ENCODE data around the gene OSBPL7.

Gene OSBPL7

DNA sequence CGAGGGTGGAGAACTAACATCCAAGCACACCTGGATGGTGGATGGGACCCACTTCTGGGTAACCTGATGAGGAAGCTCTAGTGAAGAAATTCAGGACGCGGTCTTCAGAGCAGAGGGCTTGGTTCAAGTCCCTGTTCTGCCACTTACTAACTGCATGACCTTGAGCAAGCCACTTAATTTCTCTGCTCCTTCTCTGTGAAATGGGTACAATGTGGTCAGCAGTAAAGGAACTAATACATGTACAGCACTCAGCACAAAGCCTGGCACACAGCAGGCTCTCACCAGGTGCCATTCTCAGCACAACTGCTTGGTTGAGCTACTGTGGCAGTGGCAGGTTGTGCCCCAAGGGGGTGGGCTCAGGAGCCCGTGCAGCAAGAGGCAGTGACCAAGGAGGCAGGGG is 1.9 kb upstream of the OSBPL7 start:
- DNase-seq (ENCODE audit: low read depth in 2 of 2), result no peak

DNA sequence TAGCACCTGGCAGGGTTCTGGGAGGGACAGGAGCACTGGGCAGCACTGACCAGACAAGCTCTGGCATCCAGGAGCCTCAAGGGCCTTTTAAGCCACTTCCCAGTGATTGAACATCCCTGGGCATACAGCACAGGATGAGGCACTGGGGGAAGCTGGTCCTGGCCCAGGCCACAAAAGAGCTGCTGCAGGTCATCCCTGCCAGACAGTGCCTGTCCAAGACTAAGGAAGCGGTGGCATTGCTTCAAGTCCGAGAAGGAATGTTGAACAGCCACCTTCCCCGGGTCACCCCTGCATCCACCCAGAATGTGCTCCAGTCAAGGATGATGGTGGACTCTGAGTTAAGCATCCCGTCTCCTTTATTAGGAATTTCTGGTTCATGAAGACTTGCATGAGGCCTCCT is 1.2 kb upstream of the OSBPL7 start:
- no peak for DNase-seq (ENCODE audit: low read depth in 2 of 2)

- no peak for DNase-seq (ENCODE audit: low read depth in 2 of 2)
These were observed 567 bp downstream of the OSBPL7 start for GRCh38 chr17:47821031-47821423.

- no peak for DNase-seq (ENCODE audit: low read depth in 2 of 2)
These were observed 1.4 kb downstream of the OSBPL7 start for GRCh38 chr17:47820033-47820789.

DNA sequence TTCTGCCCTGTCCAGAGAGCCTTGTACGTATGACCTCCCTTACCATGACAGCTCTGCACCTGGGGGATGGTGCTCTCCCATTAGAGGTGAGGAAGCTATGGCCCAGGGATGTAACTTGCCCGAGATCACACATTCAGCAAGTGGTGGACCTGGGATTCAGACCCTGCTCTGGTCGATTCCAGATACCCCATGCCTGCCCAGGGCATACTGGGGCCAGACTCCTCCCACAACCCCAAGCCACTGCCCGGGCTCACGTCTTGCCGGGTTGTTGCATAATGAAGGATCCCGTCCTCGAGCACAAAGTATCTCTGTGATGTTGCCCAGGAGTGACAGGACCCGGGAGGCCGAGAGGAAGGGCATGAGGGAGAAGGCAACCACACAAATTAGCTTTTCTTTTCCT is 2.1 kb downstream of the OSBPL7 start:
- no peak for DNase-seq (ENCODE audit: low read depth in 2 of 2)

- no peak for DNase-seq (ENCODE audit: low read depth in 2 of 2)
These were observed 3.4 kb downstream of the OSBPL7 start for GRCh38 chr17:47818002-47818695.

DNA sequence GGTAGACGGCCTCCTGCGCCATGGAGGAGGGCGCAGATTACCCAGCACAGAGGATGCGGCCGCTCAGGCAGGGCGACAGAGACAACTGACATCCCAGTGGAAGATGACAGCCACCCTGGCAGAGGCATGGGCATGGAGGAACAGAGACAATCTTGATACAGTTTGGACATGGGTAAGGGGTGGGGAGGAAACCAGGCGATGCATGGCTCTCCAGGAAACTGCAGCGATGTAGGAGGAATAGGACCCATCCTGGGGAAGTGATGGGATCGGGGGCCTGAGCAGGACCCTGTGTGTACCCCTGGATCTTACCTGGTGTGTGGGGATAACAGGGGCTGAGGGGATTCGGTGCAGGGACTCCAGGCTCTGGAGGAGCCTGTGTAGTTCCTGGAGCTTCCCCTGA is 4.6 kb downstream of the OSBPL7 start:
- no peak for DNase-seq (ENCODE audit: low read depth in 2 of 2)

DNA sequence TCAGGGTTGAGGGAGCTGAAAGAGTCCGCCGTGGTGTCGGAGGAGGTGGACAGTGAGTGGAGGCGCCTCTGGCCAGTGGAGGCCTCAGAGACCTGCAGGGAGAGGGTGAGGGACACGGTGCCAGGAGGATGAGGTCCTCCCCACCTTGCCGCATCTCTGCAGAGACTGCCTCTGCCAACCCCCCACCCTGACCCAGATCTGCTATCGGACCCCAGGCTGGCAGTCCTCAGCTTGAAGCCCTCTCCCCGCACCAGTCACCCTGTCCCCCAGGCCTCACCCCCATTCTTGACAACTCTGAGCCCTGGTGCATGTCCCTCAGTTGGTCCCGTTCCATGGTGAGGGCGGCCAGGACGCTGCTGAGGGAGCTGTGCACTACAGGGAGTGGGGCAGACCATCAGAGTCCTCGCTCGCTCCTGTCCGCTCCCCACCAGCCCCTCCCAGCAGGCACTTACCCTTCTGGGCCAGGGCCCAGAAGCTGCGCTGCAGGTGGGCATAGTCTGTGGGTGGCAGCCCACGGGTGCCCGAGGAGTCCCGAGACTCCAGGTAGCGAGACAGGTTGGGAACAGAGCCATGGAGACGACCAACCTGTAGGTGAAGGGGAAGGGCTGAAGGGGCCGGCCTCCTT is 5.4 kb downstream of the OSBPL7 start:
- no peak for DNase-seq (ENCODE audit: low read depth in 2 of 2)

- no peak for DNase-seq (ENCODE audit: low read depth in 2 of 2)
These were observed 6.3 kb downstream of the OSBPL7 start for GRCh38 chr17:47815106-47815918.

DNA sequence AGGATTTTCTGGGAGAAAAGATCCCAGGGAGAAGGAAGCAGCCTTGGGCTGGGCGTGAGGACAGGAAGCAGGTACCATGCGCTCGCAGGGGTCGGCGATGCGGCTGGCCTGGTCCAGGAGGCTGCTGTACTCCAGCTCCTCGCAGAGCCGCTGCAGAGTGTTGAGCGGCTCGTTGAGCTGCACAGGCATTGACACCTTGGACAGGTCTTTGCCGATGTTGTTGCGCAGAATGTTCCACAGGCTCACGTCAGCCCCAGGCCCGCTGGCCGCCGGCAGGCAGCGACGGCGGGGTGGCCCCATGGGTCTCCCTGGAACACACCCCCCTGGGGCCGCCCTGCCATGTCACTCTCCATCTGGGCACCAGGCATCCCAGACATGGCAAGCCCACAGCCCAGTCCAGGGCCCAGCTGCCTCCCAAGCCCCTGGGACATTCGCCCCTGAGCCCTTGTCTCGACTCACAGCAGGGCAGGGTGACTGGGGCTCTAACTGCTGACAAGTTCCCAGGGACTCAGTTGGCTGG is 8.0 kb downstream of the OSBPL7 start:
- no peak for DNase-seq (ENCODE audit: low read depth in 2 of 2)

DNA sequence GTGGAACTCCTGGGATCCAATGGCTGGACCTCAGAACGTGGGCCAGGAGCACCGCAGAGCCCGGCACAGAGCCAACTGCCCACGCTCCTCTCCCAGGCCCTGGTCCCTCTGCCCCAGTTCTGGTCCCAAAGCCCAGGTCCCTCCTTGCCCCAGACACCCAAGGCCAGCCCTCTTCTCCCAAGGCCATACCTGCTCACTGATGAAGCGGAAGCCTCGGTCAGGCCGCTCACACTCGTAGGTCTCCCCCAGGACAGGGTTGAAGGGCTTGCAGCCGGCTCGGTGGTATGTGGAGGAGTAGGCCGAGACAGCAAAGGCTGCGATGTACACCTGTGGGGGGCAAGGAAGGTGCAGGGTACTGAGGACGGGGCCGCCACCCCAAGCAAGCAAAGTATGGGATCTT is 8.5 kb downstream of the OSBPL7 start:
- DNase-seq (ENCODE audit: low read depth in 2 of 2), result no peak

DNA sequence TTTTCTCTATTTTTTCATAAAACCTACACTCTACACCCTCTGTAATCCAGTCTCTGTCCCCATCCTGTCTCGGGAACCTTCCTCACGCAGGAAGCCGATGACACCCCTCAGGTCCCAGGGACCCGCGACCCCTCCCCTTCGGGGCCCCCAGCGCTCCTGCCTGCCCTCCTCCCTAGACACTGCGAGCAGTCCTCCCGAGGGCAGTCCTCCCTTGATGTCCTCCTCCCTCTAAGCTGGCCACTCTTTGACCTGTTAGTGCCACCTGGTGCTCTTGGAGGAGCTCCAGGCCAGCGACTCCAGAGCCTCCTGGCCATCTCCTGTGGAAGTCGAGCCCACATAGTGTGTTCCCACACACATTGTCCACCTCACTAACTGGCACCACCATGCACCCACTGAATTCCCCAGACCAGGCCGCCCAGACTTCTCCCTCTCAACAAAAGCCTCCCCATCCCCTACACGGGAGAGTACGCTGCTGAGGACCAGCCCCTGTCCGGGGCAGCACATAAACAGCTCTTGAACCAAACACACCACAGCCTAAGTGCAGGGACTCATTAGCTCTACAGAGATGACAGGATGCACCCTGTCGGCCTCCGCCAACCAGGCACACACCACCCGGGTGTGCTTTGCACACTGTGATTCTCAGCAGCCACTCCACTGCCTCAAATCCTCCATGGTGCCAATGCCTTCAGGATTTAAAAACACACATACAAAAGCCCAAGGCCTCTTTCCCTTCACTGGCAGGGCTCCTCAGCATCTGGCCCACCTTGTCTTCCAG is 9.3 kb downstream of the OSBPL7 start:
- no peak for DNase-seq (ENCODE audit: low read depth in 2 of 2)

GRCh38 chr17:47811709-47812108 is 9.9 kb downstream of the OSBPL7 start:
- DNase-seq (ENCODE audit: low read depth in 2 of 2), result no peak

GRCh38 chr17:47810901-47811635 is 10.5 kb downstream of the OSBPL7 start:
- DNase-seq (ENCODE audit: low read depth in 2 of 2), result no peak

- DNase-seq (ENCODE audit: low read depth in 2 of 2), result no peak
These were observed 11.3 kb downstream of the OSBPL7 start for GRCh38 chr17:47810200-47810821.

DNA sequence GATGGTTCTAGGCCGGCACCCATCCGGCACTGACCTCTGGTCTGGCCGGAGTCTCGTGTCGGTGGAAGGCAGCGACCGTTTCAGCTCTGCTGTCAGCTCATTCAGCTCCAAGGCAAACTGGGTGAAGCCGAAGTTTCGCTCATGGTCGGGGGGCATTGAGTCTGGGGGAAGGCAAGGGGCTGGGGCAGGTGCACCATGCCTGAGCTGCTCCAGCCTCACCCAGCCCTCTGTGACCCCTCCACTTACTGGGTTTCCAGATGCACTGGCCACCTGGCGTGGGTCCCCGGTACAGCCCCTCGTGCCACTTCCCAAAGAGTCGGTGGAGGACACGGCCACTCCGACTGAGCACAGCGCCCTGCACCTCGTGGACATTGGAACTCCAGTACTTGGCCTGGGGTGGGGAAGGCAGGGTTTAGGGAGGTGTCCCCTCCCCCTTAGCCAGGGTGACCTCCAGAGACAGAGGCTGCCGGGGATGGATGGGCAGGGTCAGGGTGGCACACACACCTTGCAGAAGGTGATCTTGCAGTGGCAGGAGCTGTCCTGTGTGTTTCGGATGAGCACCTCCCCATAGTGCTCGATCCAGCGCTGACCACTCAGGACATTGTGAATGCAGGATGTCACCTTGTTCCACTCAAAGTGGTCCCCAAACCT is 12.6 kb downstream of the OSBPL7 start:
- no peak for DNase-seq (ENCODE audit: low read depth in 2 of 2)

DNA sequence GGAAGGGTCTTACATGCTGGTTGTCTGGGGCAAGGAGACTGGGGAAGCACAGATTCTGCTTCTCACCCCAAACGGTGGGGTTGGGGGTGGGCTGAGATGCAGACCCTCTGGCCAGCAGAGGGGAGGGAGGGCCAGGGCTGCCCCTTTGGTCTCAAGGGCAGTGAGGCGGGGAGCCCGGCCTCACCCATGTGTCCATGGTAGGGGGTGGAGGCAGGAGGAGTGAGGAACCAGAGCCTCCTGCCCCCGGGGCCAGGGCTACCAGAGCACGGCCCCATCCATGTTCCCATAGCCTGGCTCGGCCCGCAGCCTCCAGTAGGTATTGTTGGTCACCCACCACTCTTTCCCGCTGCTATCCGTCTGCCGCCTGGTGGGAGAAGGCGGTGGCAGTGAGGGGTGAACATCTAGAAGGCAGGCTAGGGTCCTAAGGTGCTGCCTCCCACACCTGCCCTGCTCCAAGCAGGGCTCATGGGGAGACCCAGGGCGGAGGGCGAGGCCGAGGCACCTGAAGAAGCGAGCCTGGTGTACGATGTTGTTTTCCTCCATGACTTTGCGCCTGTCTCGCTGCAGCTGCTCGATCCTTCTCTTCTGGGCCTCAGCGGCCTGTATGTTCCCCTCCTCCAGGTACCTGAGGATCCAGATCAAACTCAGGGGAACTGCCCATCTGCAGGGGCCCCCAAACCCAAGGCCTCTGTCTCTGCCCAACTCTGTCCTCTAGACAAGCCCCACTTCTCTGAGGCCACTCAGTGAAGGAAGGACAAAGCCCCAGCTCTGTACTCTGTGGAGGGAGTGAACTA is 13.4 kb downstream of the OSBPL7 start:
- no peak for DNase-seq (ENCODE audit: low read depth in 2 of 2)

- DNase-seq (ENCODE audit: low read depth in 2 of 2), result no peak
These were observed 14.2 kb downstream of the OSBPL7 start for GRCh38 chr17:47807421-47807820.

GRCh38 chr17:47806913-47807255 is 14.7 kb downstream of the OSBPL7 start:
- DNase-seq (ENCODE audit: low read depth in 2 of 2), result no peak
